Smooth muscle cell of the pulmonary artery (primary cell): ENCODE data around the gene SMURF1. TPM values are rescaled to one million over a fixed set of nuclear protein-coding genes. Genes with fewer than 3 reads are reported as not detected.

Experiments
- total RNA-seq: library from RNA; depleted of rRNA; stranded (reverse); fragments of >200 nt; gene quantifications from 2 replicates; pipeline ENCODE4 v1.2.3, GENCODE V29; 2014

SMURF1 gene
- 32.0 and 33.0 TPM in 2 replicates for total RNA-seq

DNA sequence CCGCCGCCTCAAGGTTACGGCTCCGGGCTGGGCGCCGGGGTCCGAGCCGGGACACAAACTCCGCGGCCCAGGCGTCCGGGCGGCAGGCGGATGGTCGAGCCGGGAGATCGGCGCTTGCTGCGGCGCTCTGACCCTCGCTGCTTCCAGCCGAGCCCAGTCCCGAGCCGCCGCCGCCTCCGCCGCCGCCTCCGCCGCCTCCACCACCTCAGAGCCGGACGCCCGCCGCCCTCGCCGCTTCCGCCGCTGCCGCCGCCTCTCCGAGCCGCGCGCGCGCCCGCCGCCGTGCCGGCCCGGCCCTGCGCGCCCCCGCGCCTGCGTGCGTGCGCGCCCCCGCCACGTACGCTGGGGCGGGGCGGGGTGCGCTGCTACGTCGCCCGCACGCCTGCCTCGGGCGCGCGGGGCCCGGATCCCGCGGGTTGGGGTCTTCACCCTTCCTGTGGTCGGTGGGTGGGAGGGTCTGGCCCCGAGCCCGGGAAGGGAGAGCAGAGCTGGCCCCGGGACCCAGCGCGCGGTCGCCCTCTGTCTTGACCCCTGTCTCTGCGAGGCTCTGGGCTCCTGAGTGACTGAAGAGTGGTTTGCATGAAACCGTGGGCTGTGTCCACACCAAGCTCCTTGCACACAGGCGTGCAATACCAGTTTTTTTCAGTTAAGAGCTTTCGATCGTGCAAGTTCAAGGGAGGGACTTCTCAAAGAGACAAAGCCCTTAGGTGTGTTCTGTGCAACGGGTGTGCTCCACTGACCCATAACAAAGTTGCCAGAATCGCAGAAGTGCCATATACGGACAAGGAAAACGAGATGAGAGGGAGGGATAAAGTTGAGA, at the start of gene SMURF1:
TSS of gene SMURF1 (minus strand) at position 256 of the 820 bp plus-strand sequence. CDS start 328 bp downstream, outside the sequence.

Other genes starting within 250 kb of the SMURF1 start
- gene KPNA7, start 64.0 kb upstream of the SMURF1 start, total RNA-seq = not detected in 2 replicates
- not detected in 2 replicates for gene MYH16, start 128.7 kb upstream of the SMURF1 start, total RNA-seq
- gene ARPC1A, start 181.8 kb upstream of the SMURF1 start, total RNA-seq = 198 and 257 TPM in 2 replicates
- gene ARPC1B, start 230.6 kb upstream of the SMURF1 start, total RNA-seq = 359 and 812 TPM in 2 replicates